A549 (cell line): Measurements from ENCODE around the gene BCL3. TPM values are rescaled to one million over a fixed set of nuclear protein-coding genes. Genes with fewer than 3 reads are reported as not detected.

Experiments used
- polyA plus RNA-seq, 4 experiments: library from polyadenylated mRNA; depleted of rRNA in 3 of 4; stranded (reverse); fragments of >200 nt; fragmentation: RNase III in 1 of 4; extraction: RNeasy Plus Mini Kit Qiagen cat#74134 plus additional on column Dnase treatment in 1 of 4; gene quantifications; 2 replicates in 3 of 4; 3 replicates in 1 of 4; pipeline ENCODE4 v1.2.3, GENCODE V29; 2011 to 2017
- small RNA-seq, 6 experiments: library from RNA; depleted of rRNA; stranded (forward); fragments of <200 nt; gene quantifications; one replicate each; pipeline ENCODE3, GENCODE V24; 2012

The BCL3 gene
- polyA plus RNA-seq, 2 of the 4 experiments (the other 2 are of a cell fraction) = 22.6 to 72.1 TPM

Small RNAs within 50 kb of the gene (small RNA-seq; reads per million reads assigned to genes)
- gene RF00156 (0 to 0.04 (median 0) reads per million in 6 experiments), gene RF00285 (0 reads per million in 6 experiments)

Other genes with a start within 250 kb of the BCL3 start
- 4.1 and 7.7 TPM in 2 replicates for gene ZNF180, start 248.2 kb upstream of the BCL3 start, polyA plus RNA-seq (2011; rRNA removed)
- 8.1 to 8.7 TPM (median 8.1 TPM) in 3 replicates for gene ZNF180, start 248.2 kb upstream of the BCL3 start, polyA plus RNA-seq (2017; fragmentation: RNase III; extraction: RNeasy Plus Mini Kit Qiagen cat#74134 plus additional on column Dnase treatment)
- 0.07 and 0.08 TPM in 2 replicates for gene CEACAM20, start 219.0 kb upstream of the BCL3 start, polyA plus RNA-seq (2011; rRNA removed)
- gene CEACAM20, start 219.0 kb upstream of the BCL3 start, polyA plus RNA-seq (2017; fragmentation: RNase III; extraction: RNeasy Plus Mini Kit Qiagen cat#74134 plus additional on column Dnase treatment) = 0.05 TPM in 1 of 3 replicates, not detected in the others
- 0.14 and 0.29 TPM in 2 replicates for gene IGSF23, start 135.1 kb upstream of the BCL3 start, polyA plus RNA-seq (2011; rRNA removed)
- gene IGSF23, start 135.1 kb upstream of the BCL3 start, polyA plus RNA-seq (2017; fragmentation: RNase III; extraction: RNeasy Plus Mini Kit Qiagen cat#74134 plus additional on column Dnase treatment) = 0.35 to 0.45 TPM (median 0.42 TPM) in 3 replicates
- 108 and 110 TPM in 2 replicates for gene PVR, start 104.8 kb upstream of the BCL3 start, polyA plus RNA-seq (2011; rRNA removed)
- gene PVR, start 104.8 kb upstream of the BCL3 start, polyA plus RNA-seq (2017; fragmentation: RNase III; extraction: RNeasy Plus Mini Kit Qiagen cat#74134 plus additional on column Dnase treatment) = 86.2 to 98.1 TPM (median 90.3 TPM) in 3 replicates
- 8.2 and 13.7 TPM in 2 replicates for gene CEACAM19, start 77.2 kb upstream of the BCL3 start, polyA plus RNA-seq (2011; rRNA removed)
- 7.2 to 10.3 TPM (median 9.7 TPM) in 3 replicates for gene CEACAM19, start 77.2 kb upstream of the BCL3 start, polyA plus RNA-seq (2017; fragmentation: RNase III; extraction: RNeasy Plus Mini Kit Qiagen cat#74134 plus additional on column Dnase treatment)
- gene CEACAM16, start 49.6 kb upstream of the BCL3 start, polyA plus RNA-seq (2011; rRNA removed) = not detected in 2 replicates
- gene CEACAM16, start 49.6 kb upstream of the BCL3 start, polyA plus RNA-seq (2017; fragmentation: RNase III; extraction: RNeasy Plus Mini Kit Qiagen cat#74134 plus additional on column Dnase treatment) = 0.08 to 0.11 TPM in 2 of 3 replicates, not detected in the other
- not detected in 2 replicates for gene CBLC, start 29.2 kb downstream of the BCL3 start, polyA plus RNA-seq (2011; rRNA removed)
- gene CBLC, start 29.2 kb downstream of the BCL3 start, polyA plus RNA-seq (2017; fragmentation: RNase III; extraction: RNeasy Plus Mini Kit Qiagen cat#74134 plus additional on column Dnase treatment) = not detected in 3 replicates
- 15.2 and 18.4 TPM in 2 replicates for gene BCAM, start 60.4 kb downstream of the BCL3 start, polyA plus RNA-seq (2011; rRNA removed)
- gene BCAM, start 60.4 kb downstream of the BCL3 start, polyA plus RNA-seq (2017; fragmentation: RNase III; extraction: RNeasy Plus Mini Kit Qiagen cat#74134 plus additional on column Dnase treatment) = 77.5 to 102 TPM (median 88.1 TPM) in 3 replicates
- 69.4 and 84.8 TPM in 2 replicates for gene NECTIN2, start 97.6 kb downstream of the BCL3 start, polyA plus RNA-seq (2011; rRNA removed)
- gene NECTIN2, start 97.6 kb downstream of the BCL3 start, polyA plus RNA-seq (2017; fragmentation: RNase III; extraction: RNeasy Plus Mini Kit Qiagen cat#74134 plus additional on column Dnase treatment) = 77.7 to 92.4 TPM (median 89.6 TPM) in 3 replicates
- gene TOMM40, start 142.5 kb downstream of the BCL3 start, polyA plus RNA-seq (2011; rRNA removed) = 83.6 and 92.7 TPM in 2 replicates
- 172 to 201 TPM (median 180 TPM) in 3 replicates for gene TOMM40, start 142.5 kb downstream of the BCL3 start, polyA plus RNA-seq (2017; fragmentation: RNase III; extraction: RNeasy Plus Mini Kit Qiagen cat#74134 plus additional on column Dnase treatment)
- 9.4 and 12.5 TPM in 2 replicates for gene APOE, start 157.1 kb downstream of the BCL3 start, polyA plus RNA-seq (2011; rRNA removed)
- gene APOE, start 157.1 kb downstream of the BCL3 start, polyA plus RNA-seq (2017; fragmentation: RNase III; extraction: RNeasy Plus Mini Kit Qiagen cat#74134 plus additional on column Dnase treatment) = 16.2 to 31.9 TPM (median 20.2 TPM) in 3 replicates
- gene APOC1, start 165.9 kb downstream of the BCL3 start, polyA plus RNA-seq (2011; rRNA removed) = 82.1 and 88.7 TPM in 2 replicates
- 172 to 198 TPM (median 196 TPM) in 3 replicates for gene APOC1, start 165.9 kb downstream of the BCL3 start, polyA plus RNA-seq (2017; fragmentation: RNase III; extraction: RNeasy Plus Mini Kit Qiagen cat#74134 plus additional on column Dnase treatment)
- gene APOC4, start 193.5 kb downstream of the BCL3 start, polyA plus RNA-seq (2011; rRNA removed) = not detected in 2 replicates
- gene APOC4, start 193.5 kb downstream of the BCL3 start, polyA plus RNA-seq (2017; fragmentation: RNase III; extraction: RNeasy Plus Mini Kit Qiagen cat#74134 plus additional on column Dnase treatment) = not detected in 3 replicates
- gene APOC2, start 197.3 kb downstream of the BCL3 start, polyA plus RNA-seq (2011; rRNA removed) = not detected in 2 replicates
- 0.27 TPM in 1 of 3 replicates, not detected in the others for gene APOC2, start 197.3 kb downstream of the BCL3 start, polyA plus RNA-seq (2017; fragmentation: RNase III; extraction: RNeasy Plus Mini Kit Qiagen cat#74134 plus additional on column Dnase treatment)
- 96.5 and 99.3 TPM in 2 replicates for gene CLPTM1, start 206.7 kb downstream of the BCL3 start, polyA plus RNA-seq (2011; rRNA removed)
- gene CLPTM1, start 206.7 kb downstream of the BCL3 start, polyA plus RNA-seq (2017; fragmentation: RNase III; extraction: RNeasy Plus Mini Kit Qiagen cat#74134 plus additional on column Dnase treatment) = 173 to 188 TPM (median 180 TPM) in 3 replicates